OCI-LY7 (cell line): ENCODE measurements around the gene NEUROG1.

Experiments
- EZH2phosphoT487 ChIP-seq: fragments of 200-600 bp; sonication (generic); IDR thresholded peaks from 2 replicates; pipeline ENCODE4 v1.6.1; 2018; ENCODE audit warnings: low read depth, borderline replicate concordance, mild to moderate bottlenecking, mixed run types, antibody characterized with exemption, low read length, moderate library complexity, mixed read lengths
- TF ChIP-seq, protein P1 (sequence below): fragments of 200-600 bp; sonication (generic); conservative IDR thresholded peaks from 2 replicates; pipeline ENCODE4 v1.5.1; 2014; ENCODE audit warnings: mild to moderate bottlenecking, antibody characterized with exemption, low read length, moderate library complexity, mixed read lengths

DNA sequence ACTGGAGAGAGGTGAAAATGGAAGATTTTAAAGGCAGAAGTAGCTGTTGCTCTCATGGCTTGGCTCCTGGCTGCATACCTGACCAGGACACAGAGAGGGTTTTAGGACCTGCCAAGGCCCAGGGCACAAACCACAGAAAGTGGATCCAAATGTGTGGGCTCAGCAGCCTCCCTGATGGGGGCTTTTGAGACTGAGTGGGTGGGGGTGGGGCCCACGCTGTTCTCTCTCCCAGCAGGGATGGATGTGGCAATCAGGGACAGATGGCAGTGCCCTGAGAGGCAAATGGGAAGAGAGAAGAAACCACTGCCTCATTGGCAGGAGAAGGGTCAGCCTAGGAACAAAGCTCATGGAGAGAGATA is 48.7 kb downstream of the NEUROG1 start:
- TF ChIP-seq, protein P1, sequence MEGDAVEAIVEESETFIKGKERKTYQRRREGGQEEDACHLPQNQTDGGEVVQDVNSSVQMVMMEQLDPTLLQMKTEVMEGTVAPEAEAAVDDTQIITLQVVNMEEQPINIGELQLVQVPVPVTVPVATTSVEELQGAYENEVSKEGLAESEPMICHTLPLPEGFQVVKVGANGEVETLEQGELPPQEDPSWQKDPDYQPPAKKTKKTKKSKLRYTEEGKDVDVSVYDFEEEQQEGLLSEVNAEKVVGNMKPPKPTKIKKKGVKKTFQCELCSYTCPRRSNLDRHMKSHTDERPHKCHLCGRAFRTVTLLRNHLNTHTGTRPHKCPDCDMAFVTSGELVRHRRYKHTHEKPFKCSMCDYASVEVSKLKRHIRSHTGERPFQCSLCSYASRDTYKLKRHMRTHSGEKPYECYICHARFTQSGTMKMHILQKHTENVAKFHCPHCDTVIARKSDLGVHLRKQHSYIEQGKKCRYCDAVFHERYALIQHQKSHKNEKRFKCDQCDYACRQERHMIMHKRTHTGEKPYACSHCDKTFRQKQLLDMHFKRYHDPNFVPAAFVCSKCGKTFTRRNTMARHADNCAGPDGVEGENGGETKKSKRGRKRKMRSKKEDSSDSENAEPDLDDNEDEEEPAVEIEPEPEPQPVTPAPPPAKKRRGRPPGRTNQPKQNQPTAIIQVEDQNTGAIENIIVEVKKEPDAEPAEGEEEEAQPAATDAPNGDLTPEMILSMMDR, result no peak
- TF ChIP-seq EZH2phosphoT487, result no peak
